ENCODE measurements around the gene BBS9.

BBS9 gene

DNA sequence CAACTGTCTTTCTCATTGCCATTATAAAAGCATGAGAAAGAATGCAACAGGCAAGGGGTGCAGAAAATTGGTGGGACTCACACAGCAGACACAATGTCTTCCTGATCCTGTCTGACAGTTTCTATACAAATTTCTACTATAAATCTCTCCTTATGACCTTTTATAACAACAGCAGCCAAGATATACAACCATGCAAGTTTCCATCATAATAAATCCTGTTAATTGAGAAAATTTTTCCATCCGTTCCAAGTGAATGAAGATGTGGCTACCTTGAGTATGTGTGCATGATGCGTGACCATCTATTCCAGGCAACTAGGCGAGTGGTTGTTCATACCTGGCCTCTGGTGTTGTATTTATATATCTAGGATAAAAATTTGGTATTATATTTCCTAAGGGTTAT is 216.7 kb downstream of the BBS9 start:
- no peaks in the 10 kb centered on the region for H3K27me3 ChIP-seq
- H3K9me3 ChIP-seq: no peaks in the 10 kb centered on the region
- H3K27ac ChIP-seq: no peak overlapping the region
- H3K36me3 ChIP-seq: no peaks in the 10 kb centered on the region
- TF ChIP-seq, protein P1, sequence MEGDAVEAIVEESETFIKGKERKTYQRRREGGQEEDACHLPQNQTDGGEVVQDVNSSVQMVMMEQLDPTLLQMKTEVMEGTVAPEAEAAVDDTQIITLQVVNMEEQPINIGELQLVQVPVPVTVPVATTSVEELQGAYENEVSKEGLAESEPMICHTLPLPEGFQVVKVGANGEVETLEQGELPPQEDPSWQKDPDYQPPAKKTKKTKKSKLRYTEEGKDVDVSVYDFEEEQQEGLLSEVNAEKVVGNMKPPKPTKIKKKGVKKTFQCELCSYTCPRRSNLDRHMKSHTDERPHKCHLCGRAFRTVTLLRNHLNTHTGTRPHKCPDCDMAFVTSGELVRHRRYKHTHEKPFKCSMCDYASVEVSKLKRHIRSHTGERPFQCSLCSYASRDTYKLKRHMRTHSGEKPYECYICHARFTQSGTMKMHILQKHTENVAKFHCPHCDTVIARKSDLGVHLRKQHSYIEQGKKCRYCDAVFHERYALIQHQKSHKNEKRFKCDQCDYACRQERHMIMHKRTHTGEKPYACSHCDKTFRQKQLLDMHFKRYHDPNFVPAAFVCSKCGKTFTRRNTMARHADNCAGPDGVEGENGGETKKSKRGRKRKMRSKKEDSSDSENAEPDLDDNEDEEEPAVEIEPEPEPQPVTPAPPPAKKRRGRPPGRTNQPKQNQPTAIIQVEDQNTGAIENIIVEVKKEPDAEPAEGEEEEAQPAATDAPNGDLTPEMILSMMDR (IDR thresholded peaks at IDR 0.05): no peak
- H3K4me1 ChIP-seq (ENCODE audit: control insufficient read depth in 1 of 2, insufficient read depth in 1 of 2, low read depth in 1 of 2, low read length in 1 of 2): no peaks in the 10 kb centered on the region
- H3K4me3 ChIP-seq (ENCODE audit: low read depth in 1 of 2, low read length in 1 of 2): no peak overlapping the region

DNA sequence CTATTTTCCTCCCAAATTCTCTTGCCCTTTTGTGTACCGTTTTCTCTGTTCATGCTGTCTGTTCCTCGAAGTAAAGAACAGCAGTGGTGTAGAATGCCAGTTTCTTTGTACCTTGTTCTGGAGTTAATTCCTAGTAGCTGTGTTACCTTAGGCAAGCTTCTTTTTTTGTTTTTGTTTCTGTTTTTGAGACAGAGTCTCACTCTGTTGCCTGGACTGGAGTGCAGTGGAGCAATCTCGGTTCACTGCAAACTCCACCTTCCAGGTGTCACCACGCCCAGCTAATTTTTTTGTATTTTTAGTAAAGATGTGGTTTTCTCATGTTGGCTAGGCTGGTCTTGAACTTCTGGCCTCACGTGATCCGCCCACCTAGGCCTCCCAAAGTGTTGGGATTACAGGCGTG is 221.2 kb downstream of the BBS9 start:
- no peaks in the 10 kb centered on the region for H3K36me3 ChIP-seq
- no peaks in the 10 kb centered on the region for H3K27me3 ChIP-seq
- no peak overlapping the region for H3K27ac ChIP-seq
- TF ChIP-seq, protein P1 (IDR thresholded peaks at IDR 0.05): no peak
- H3K4me1 ChIP-seq (ENCODE audit: control insufficient read depth in 1 of 2, insufficient read depth in 1 of 2, low read depth in 1 of 2, low read length in 1 of 2): no peaks in the 10 kb centered on the region
- H3K9me3 ChIP-seq: no peaks in the 10 kb centered on the region
- H3K4me3 ChIP-seq (ENCODE audit: low read depth in 1 of 2, low read length in 1 of 2): no peak overlapping the region

DNA sequence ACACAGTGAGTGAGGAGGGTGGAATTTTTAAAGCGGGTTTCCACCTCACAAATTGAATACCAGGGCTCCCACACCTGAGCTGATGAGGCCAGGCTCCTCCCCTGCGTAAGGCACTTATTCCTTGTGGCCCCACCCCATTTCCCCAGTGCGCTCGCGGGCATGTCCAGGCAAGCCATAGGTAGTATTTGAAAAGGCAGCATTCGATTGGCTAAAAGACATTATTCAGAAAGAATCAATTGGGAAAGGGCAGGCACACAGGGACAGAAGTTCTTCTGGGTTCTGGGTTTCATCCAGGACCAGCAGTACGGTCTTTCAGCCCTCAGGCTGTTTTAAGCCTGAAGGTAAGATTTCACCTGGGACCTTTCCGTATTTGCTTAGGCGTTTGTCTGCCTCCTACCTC is 222.3 kb downstream of the BBS9 start:
- Histone ChIP-seq H3K4me1 (ENCODE audit: control insufficient read depth in 1 of 2, insufficient read depth in 1 of 2, low read depth in 1 of 2, low read length in 1 of 2) (no peaks in the 10 kb centered on the region), H3K9me3 (no peaks in the 10 kb centered on the region), H3K4me3 (ENCODE audit: low read depth in 1 of 2, low read length in 1 of 2) (no peak overlapping the region), H3K36me3 (no peaks in the 10 kb centered on the region), H3K27me3 (no peaks in the 10 kb centered on the region), H3K27ac (no peak overlapping the region)
- TF ChIP-seq, protein P1 (IDR thresholded peaks at IDR 0.05): no peak

DNA sequence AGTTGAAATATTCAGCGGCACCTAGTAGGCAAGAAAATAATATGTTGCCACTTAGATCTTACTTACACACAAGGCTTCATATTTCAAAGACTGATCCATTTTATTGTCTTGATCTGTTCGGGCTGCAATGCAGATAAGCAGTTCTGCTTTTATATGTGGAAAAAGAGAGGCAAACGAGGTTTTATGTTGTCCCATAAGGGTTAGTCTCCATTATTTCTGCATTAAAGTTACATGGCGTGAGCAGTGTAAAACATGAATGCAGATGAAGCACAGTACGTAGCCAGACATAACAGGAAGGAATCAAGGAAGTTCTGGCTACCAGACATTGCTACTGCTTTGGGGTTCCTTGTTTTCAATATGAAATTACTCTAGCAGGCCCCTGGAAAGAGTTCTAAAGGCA is 224.8 kb downstream of the BBS9 start:
- no peaks in the 10 kb centered on the region for H3K36me3 ChIP-seq
- TF ChIP-seq, protein P1 (IDR thresholded peaks at IDR 0.05): no peak
- no peak overlapping the region for H3K4me3 ChIP-seq (ENCODE audit: low read depth in 1 of 2, low read length in 1 of 2)
- no peaks in the 10 kb centered on the region for H3K9me3 ChIP-seq
- no peaks in the 10 kb centered on the region for H3K27me3 ChIP-seq
- H3K4me1 ChIP-seq (ENCODE audit: control insufficient read depth in 1 of 2, insufficient read depth in 1 of 2, low read depth in 1 of 2, low read length in 1 of 2): no peaks in the 10 kb centered on the region
- no peak overlapping the region for H3K27ac ChIP-seq

DNA sequence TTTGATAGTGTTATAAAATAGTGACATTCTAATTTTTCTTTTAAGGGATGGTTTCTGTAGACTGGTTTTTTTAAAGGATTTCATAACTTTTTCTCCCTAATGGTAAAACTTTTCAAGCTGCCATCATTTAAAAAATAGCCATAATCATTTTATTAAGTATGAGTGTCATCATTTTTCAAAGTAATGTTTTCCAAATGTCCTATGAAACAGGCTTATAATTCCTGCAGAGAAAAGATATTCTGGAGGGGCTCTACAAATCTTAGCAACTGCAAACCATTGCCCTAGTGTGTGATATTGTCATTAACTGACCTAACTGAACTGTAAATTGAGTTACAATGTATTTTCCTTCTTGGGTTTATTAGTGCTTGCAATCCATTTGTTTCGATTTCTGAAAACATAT is 226.0 kb downstream of the BBS9 start:
- TF ChIP-seq, protein P1 (IDR thresholded peaks at IDR 0.05): no peak
- Histone ChIP-seq H3K36me3 (no peaks in the 10 kb centered on the region), H3K9me3 (no peaks in the 10 kb centered on the region), H3K27me3 (no peaks in the 10 kb centered on the region), H3K4me3 (ENCODE audit: low read depth in 1 of 2, low read length in 1 of 2) (no peak overlapping the region), H3K27ac (no peak overlapping the region), H3K4me1 (ENCODE audit: control insufficient read depth in 1 of 2, insufficient read depth in 1 of 2, low read depth in 1 of 2, low read length in 1 of 2) (no peaks in the 10 kb centered on the region)

DNA sequence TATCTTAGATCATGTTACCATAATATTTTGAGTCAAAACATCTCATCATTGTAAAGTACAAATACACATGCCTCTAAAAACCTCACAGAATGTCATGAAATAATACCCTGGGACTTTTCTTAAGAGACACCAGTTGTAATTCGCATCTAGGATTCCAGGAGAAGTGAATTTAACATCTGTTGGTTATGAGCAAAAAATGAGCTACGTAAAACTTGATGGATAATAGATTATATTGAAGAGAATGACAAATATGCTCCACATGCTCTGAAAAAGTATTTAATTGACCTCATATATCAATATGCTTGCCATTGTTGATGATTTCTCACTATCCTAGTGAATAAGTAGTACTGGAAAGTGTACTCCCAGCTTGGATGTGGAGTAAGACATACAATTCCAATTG is 227.0 kb downstream of the BBS9 start:
- no peak overlapping the region for H3K27ac ChIP-seq
- H3K36me3 ChIP-seq: no peaks in the 10 kb centered on the region
- no peaks in the 10 kb centered on the region for H3K4me1 ChIP-seq (ENCODE audit: control insufficient read depth in 1 of 2, insufficient read depth in 1 of 2, low read depth in 1 of 2, low read length in 1 of 2)
- H3K9me3 ChIP-seq: no peaks in the 10 kb centered on the region
- H3K4me3 ChIP-seq (ENCODE audit: low read depth in 1 of 2, low read length in 1 of 2): no peak overlapping the region
- TF ChIP-seq, protein P1 (IDR thresholded peaks at IDR 0.05): no peak
- no peaks in the 10 kb centered on the region for H3K27me3 ChIP-seq
